Lung microvascular endothelial cell (primary cell): ENCODE measurements around the gene AK5. TPM values are rescaled to one million over a fixed set of nuclear protein-coding genes. Genes with fewer than 3 reads are reported as not detected.
A peak's percentile ranks its signal among the peaks of the same experiment; 100 is the strongest.
"Not testable (repeated sequence)": the region's sequence is repeated elsewhere in the genome, so short reads cannot be mapped to it uniquely, and the experiment has no call there.

ENCODE experiments used
- DNase-seq, 2 donors: peaks; one replicate each; pipeline versions ENCODE4 v3.0.0 to v3.0.0-alpha.2; 2010; ENCODE audit warnings: low read depth in 2 of 2
- total RNA-seq: library from RNA; depleted of rRNA; stranded (reverse); fragments of >200 nt; gene quantifications from 2 replicates; pipeline ENCODE4 v1.2.1, GENCODE V29; 2014

The AK5 gene
- total RNA-seq, 1 donor from 2014 or later: 21.2 TPM

DNA sequence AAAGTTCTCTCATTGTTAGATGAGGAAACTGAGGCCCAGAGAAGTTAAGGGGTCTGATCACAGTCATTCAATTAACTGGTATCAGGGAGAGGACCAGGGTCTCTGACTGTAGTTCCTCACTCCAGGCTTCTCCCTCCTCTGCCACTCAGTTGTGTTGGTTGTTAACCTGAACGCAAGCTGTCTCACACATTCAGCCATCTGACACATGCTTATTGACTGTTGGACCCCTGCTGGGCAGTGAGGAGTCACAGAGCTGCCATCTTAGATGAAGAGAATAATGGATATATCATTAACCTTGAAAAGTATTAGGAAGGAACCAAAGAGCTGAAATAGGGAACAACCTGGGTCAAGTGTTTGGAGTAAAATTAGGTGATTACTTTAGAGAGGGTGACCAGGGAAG lies 205.8 kb downstream of the AK5 start:
- DNase-seq: no peak

- DNase-seq: peak in 1 of 2 donors; percentile 37
These were observed 208.1 kb downstream of the AK5 start for GRCh38 chr1:77489910-77490309.

- no peak for DNase-seq
These were observed 212.2 kb downstream of the AK5 start for GRCh38 chr1:77494026-77494425.

GRCh38 chr1:77498918-77499317 lies 217.1 kb downstream of the AK5 start:
- DNase-seq: peak in 1 of 2 donors; percentile 25

- DNase-seq: no peak
These were observed 217.6 kb downstream of the AK5 start for GRCh38 chr1:77499466-77499865.

DNA sequence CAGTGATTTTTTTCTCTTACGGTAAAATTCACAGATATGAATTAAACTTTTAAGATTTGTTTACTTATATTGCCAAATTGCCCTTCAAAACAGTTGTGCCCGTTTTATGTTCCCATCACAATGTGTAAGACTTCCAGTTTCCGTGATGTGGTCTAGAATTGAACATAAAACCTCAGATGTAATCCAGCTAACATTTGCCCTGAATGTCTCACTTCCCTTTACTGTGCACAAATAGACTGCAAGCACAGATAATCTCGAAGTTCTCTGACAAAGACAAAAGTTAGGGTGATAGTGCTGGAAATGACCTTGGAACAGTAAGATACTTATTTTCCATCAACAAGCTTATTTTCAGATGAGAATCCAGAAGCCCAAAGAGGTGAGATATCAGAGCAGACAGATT lies 223.2 kb downstream of the AK5 start:
- peak; percentile 94 for DNase-seq

DNA sequence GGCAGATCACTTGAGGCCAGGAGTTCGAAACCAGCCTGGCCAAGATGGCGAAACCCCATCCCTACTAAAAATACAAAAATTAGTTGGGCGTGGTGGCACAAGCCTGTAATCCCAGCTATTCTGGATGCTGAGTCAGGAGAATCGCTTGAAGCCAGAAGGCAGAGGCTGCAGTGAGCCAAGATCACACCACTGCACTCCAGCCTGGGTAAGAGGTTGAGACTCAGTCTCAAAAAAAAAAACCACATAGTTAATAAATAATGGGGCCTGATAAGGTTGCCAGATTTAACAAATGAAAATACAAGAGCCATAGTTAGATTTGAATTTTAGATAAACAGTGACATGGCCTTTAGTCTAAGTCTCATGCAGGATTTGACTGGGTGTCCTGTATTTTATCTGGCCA lies 225.0 kb downstream of the AK5 start:
- no peak for DNase-seq

DNA sequence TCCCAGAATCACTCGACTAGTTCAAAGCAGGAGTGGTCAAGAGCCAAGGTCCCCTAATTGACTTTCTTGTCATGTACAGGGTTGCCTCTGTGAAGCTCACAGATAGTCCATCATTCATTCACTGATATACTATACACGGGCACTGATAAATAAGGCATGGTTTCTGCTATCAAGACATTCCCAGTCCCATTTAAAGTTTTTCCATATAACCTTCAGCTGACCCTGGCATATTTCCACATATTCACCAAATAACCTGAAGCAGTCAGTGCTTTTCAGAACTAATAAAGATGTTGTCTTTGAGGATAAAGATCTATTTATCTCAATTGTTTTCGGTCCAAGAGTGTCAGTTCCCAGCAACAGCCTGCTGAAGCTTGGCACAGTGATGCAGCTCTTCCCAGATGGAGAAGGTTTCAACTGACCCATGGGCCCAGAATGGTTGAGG lies 227.3 kb downstream of the AK5 start:
- DNase-seq: peak in 1 of 2 donors; percentile 19

DNA sequence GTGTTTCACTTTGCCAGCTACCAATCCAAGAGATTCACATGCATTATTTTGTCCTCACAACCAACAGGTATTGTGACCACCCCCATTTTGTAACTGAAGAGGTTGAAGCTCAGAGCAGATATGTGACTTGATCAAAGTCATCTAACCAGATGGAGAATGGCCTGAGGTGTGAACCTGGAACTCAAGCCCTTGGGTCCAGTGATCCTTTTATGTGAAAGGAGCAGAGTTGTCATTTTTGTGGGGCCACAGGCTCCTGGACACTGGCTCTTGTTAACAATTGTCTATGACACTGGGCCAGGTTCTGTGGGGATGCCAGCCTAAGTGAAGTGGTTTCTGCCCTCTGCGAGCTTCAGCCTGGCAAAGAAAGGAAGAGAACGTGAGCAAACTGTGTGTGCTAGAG lies 228.1 kb downstream of the AK5 start:
- no peak for DNase-seq

DNA sequence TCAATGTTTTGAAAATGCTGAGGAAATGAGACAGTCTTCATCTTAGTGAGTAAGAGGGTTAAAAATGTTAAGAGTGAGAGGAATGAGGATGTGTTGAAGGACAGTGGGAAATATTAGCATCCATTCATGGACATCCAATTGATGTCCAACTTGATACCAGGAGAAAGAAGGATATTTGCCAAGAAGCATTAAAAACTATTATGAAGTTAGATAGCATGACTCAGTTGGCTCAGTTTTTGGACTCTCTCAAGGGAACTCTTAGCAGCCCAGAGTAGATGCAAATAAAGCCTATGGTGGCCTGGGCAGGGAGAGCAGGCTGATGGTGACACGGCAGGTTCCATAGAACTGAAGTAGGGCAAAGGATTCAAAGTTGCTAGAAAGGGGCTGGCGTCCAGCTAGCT lies 229.6 kb downstream of the AK5 start:
- DNase-seq: peak; percentile 43 to 88

DNA sequence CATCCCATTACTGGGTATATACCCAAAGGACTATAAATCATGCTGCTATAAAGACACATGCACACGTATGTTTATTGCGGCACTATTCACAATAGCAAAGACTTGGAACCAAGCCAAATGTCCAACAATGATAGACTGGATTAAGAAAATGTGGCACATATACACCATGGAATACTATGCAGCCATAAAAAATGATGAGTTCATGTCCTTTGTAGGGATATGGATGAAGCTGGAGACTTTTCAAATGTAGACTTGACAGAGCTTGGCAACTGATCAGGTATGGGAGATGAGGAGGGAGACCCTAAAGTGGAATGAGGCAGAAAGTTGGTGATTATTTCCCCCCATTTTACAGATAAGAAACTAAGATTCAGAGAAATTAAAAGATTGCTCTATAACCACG lies 230.8 kb downstream of the AK5 start:
- not testable (repeated sequence) for DNase-seq

- peak; percentile 72 to 81 for DNase-seq
These were observed 232.3 kb downstream of the AK5 start for GRCh38 chr1:77513839-77514763.

GRCh38 chr1:77514921-77515776 lies 233.3 kb downstream of the AK5 start:
- DNase-seq: peak; percentile 54 to 56

- DNase-seq: no peak
These were observed 234.3 kb downstream of the AK5 start for GRCh38 chr1:77516106-77516505.

- DNase-seq: peak; percentile 48 to 63
These were observed 242.2 kb downstream of the AK5 start for GRCh38 chr1:77524038-77524437.

DNA sequence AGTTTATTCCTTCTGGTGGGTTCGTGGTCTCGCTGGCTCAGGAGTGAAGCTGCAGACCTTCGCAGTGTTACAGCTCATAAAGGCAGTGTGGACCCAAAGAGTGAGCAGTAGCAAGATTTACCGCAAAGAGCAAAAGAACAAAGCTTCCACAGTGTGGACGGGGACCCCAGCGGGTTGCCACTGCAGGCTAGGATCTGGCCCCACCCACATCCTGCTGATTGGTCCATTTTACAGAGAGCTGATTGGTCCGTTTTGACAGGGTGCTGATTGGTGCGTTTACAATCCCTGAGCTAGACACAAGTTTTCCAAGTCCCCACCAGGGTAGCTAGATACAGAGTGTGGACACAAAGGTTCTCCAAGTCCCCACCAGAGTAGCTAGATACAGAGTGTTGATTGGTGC lies 249.3 kb downstream of the AK5 start:
- not testable (repeated sequence) for DNase-seq

GRCh38 chr1:77531596-77532280 lies 249.9 kb downstream of the AK5 start:
- not testable (repeated sequence) for DNase-seq

DNA sequence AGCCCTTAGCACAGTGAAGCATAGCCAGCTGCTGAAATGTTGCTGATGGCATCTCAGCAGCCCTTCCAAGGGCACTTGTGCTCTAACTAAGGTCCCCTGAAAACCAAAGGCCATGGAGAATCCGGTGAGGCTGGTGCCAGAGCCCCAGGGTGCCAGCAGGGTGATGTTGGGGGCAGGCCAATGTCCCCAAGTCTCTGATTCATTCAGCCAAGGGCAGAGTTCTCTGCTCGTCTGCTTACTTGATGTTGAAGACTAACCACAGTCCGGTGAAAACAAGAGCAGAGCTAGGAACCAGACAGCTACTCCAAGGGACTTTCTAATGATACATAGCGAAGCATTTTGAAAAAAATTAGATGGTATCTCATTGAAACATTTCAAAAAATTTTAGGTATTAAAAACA lies 250.8 kb downstream of the AK5 start:
- no peak for DNase-seq

GRCh38 chr1:77533660-77534305 lies 252.0 kb downstream of the AK5 start:
- peak; percentile 84 to 89 for DNase-seq

DNA sequence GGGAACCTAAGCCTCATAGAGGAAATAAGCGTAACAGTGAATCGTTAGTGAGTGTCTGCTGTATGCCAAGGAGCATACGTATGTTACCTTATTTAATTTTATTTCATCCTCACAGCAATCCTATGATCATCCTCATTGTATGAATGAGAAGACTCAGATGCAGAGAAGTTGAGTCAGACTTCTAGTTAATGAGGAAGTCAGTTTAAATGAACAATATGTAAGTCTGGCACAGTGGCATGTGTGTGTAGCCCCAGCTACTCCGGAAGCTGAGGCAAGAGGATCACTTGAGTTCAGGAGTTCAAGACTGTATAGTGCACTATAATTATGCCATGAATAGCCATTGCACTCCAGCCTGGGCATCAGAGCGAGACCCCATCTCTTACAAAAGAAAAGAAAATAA lies 252.6 kb downstream of the AK5 start:
- DNase-seq: peak in 1 of 2 donors; percentile 78

DNA sequence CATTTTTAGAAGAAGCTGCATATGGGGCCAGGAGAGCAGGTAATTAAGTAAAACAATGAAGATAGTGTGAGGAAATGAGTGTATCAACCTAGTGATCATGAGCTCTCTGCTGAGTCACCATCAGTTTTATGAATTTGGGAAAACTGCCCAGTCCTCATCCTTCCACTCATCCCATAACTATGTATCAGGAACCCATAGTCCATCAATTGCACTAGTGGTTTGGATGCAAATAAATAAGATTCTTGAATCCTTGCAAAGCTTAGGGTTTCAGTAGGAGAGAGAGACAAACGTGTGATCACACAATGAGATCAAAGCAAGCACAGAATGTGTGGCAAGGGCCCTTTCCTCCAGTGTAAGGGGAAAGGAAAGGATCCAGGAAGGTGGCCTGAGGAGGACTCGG lies 255.0 kb downstream of the AK5 start:
- peak; percentile 75 to 87 for DNase-seq
